H9 (cell line): ENCODE data around the gene GOLGA6A. TPM values are rescaled to one million over a fixed set of nuclear protein-coding genes. Genes with fewer than 3 reads are reported as not detected.

ENCODE experiments used
- DNase-seq: peaks from one replicate; pipeline ENCODE4 v3.0.0-alpha.2; 2017
- H2AFZ ChIP-seq: one replicate; pipeline ENCODE4 v1.6.1; 2013; ENCODE audit warnings: mild to moderate bottlenecking, low read length, control low read depth, moderate library complexity
- H2AK5ac ChIP-seq: 2 replicates; pipeline ENCODE4 v1.6.1; 2013; ENCODE audit warnings: low read length, control low read depth, mixed read lengths; ENCODE audit not compliant: insufficient read length
- H2BK120ac ChIP-seq: one replicate; pipeline ENCODE4 v1.6.1; 2013; ENCODE audit warnings: low read depth, mild to moderate bottlenecking, low read length, control low read depth, inconsistent platforms; ENCODE audit not compliant: poor library complexity, severe bottlenecking
- H2BK12ac ChIP-seq: 2 replicates; pipeline ENCODE4 v1.6.1; 2013; ENCODE audit warnings: low read length, control low read depth, mixed read lengths, low read depth; ENCODE audit not compliant: insufficient read length
- H2BK15ac ChIP-seq: 2 replicates; pipeline ENCODE4 v1.6.1; 2013; ENCODE audit warnings: low read depth, low read length, control low read depth
- H2BK20ac ChIP-seq: one replicate; pipeline ENCODE4 v1.6.1; 2013; ENCODE audit warnings: low read depth, mild to moderate bottlenecking, low read length, control low read depth, inconsistent platforms; ENCODE audit not compliant: poor library complexity, severe bottlenecking
- H2BK5ac ChIP-seq: 2 replicates; pipeline ENCODE4 v1.6.1; 2013; ENCODE audit warnings: low read length, control low read depth, mixed read lengths; ENCODE audit not compliant: insufficient read length
- H3K14ac ChIP-seq: 2 replicates; pipeline ENCODE4 v1.6.1; 2013; ENCODE audit warnings: low read length, control low read depth; ENCODE audit not compliant: insufficient read depth
- H3K18ac ChIP-seq: 2 replicates; pipeline ENCODE4 v1.6.1; 2013; ENCODE audit warnings: low read depth, mild to moderate bottlenecking, mixed read lengths, low read length, control low read depth; ENCODE audit not compliant: insufficient read length
- H3K23ac ChIP-seq: 2 replicates; pipeline ENCODE4 v1.6.1; 2013; ENCODE audit warnings: low read length, control low read depth, mixed read lengths, low read depth; ENCODE audit not compliant: insufficient read length
- H3K23me2 ChIP-seq: 2 replicates; pipeline ENCODE4 v1.6.1; 2013; ENCODE audit warnings: low read depth, mild to moderate bottlenecking, mixed read lengths, low read length, control low read depth; ENCODE audit not compliant: insufficient read length, poor library complexity, severe bottlenecking
- H3K27ac ChIP-seq: 2 replicates; pipeline ENCODE4 v1.5.1; 2013; ENCODE audit warnings: low read length, control low read depth, mixed read lengths, low read depth; ENCODE audit not compliant: insufficient read length
- H3K27me3 ChIP-seq: 2 replicates; pipeline ENCODE4 v1.6.1; 2013; ENCODE audit warnings: low read length, control low read depth, inconsistent platforms; ENCODE audit not compliant: insufficient read depth
- H3K4ac ChIP-seq: 2 replicates; pipeline ENCODE4 v1.6.1; 2013; ENCODE audit warnings: low read depth, mild to moderate bottlenecking, control low read depth, inconsistent platforms, low read length, moderate library complexity
- H3K4me1 ChIP-seq: 2 replicates; pipeline ENCODE4 v1.6.1; 2013; ENCODE audit warnings: low read length, control low read depth, inconsistent platforms; ENCODE audit not compliant: insufficient read depth
- H3K4me2 ChIP-seq: 2 replicates; pipeline ENCODE4 v1.6.1; 2013; ENCODE audit warnings: low read length, control low read depth, mixed read lengths; ENCODE audit not compliant: insufficient read length, insufficient read depth
- H3K56ac ChIP-seq: 2 replicates; pipeline ENCODE4 v1.6.1; 2013; ENCODE audit warnings: low read depth, mild to moderate bottlenecking, mixed read lengths, low read length, control low read depth; ENCODE audit not compliant: insufficient read length
- H3K79me1 ChIP-seq: 2 replicates; pipeline ENCODE4 v1.6.1; 2013; ENCODE audit warnings: low read depth, mild to moderate bottlenecking, moderate library complexity, low read length, control low read depth, inconsistent platforms; ENCODE audit not compliant: insufficient read depth, poor library complexity, severe bottlenecking
- H3K79me2 ChIP-seq: 2 replicates; pipeline ENCODE4 v1.6.1; 2013; ENCODE audit warnings: low read length, control low read depth, inconsistent platforms; ENCODE audit not compliant: insufficient read depth
- H3K9ac ChIP-seq: 2 replicates; pipeline ENCODE4 v1.6.1; 2013; ENCODE audit warnings: low read length, control low read depth, mixed read lengths; ENCODE audit not compliant: insufficient read length; ENCODE audit errors: extremely low read depth
- H3K9me3 ChIP-seq: one replicate; pipeline ENCODE4 v1.6.1; 2013; ENCODE audit warnings: low read depth, low read length, inconsistent platforms; ENCODE audit not compliant: control insufficient read depth
- H3T11ph ChIP-seq: one replicate; pipeline ENCODE4 v1.6.1; 2013; ENCODE audit warnings: mild to moderate bottlenecking, low read length, control low read depth, inconsistent platforms
- H4K20me1 ChIP-seq: one replicate; pipeline ENCODE4 v1.6.1; 2013; ENCODE audit not compliant: control insufficient read depth, insufficient read length, insufficient read depth
- H4K5ac ChIP-seq: 2 replicates; pipeline ENCODE4 v1.6.1; 2013; ENCODE audit warnings: low read depth, mild to moderate bottlenecking, mixed read lengths, low read length, control low read depth; ENCODE audit not compliant: insufficient read length
- H4K8ac ChIP-seq: replicated peaks from 2 replicates; pipeline ENCODE4 v1.6.1; 2013; ENCODE audit warnings: low read length, control low read depth, mixed read lengths, low read depth; ENCODE audit not compliant: insufficient read length
- H4K91ac ChIP-seq: 2 replicates; pipeline ENCODE4 v1.6.1; 2013; ENCODE audit warnings: low read depth, mild to moderate bottlenecking, moderate library complexity, mixed read lengths, low read length, control low read depth; ENCODE audit not compliant: insufficient read length
- H3K27ac Mint-ChIP-seq, 3 experiments: 2 replicates in 2 of 3; 3 replicates in 1 of 3; pipeline ENCODE4 v1.8.0; 2020 to 2021; ENCODE audit warnings: mixed read lengths in 3 of 3, mild to moderate bottlenecking in 1 of 3, moderate library complexity in 1 of 3
- H3K27me3 Mint-ChIP-seq: 2 replicates; pipeline ENCODE4 v1.8.0; 2021; ENCODE audit warnings: low read depth, mild to moderate bottlenecking, moderate library complexity, mixed read lengths
- H3K36me3 Mint-ChIP-seq, 3 experiments: 2 replicates in 2 of 3; 3 replicates in 1 of 3; pipeline ENCODE4 v1.8.0; 2020 to 2021; ENCODE audit warnings: low read depth in 3 of 3, mixed read lengths in 3 of 3; ENCODE audit not compliant: insufficient read depth in 1 of 3
- H3K4me1 Mint-ChIP-seq, 2 experiments: 2 replicates each; pipeline ENCODE4 v1.8.0; 2020; ENCODE audit warnings: mixed read lengths in 2 of 2
- H3K4me3 Mint-ChIP-seq, 2 experiments: 2 replicates in 1 of 2; 3 replicates in 1 of 2; pipeline ENCODE4 v1.8.0; 2020 to 2021; ENCODE audit warnings: mild to moderate bottlenecking in 2 of 2, mixed read lengths in 2 of 2, moderate library complexity in 1 of 2
- H3K9me3 Mint-ChIP-seq, 2 experiments: 2 replicates in 1 of 2; 3 replicates in 1 of 2; pipeline ENCODE4 v1.8.0; 2020; ENCODE audit warnings: mild to moderate bottlenecking in 2 of 2, mixed read lengths in 2 of 2, moderate library complexity in 1 of 2
- WGBS: extraction: QIAGEN DNeasy Blood & Tissue Kit; methylation state at CpG from one replicate; pipeline ENCODE4 v1.1.7; 2013; ENCODE audit warnings: missing lambda C conversion rate, low lambda C conversion rate, mixed read lengths; ENCODE audit not compliant: insufficient read length; ENCODE audit errors: extremely low coverage; 5-methylcytosine and 5-hydroxymethylcytosine counted together
- total RNA-seq: library from RNA; stranded (reverse); gene quantifications from 2 replicates; pipeline ENCODE4 v1.2.1, GENCODE V29; 2021
- TF ChIP-seq, protein P1 (sequence below): fragments of 200-600 bp; sonication (generic); conservative IDR thresholded peaks from 3 replicates; pipeline ENCODE4 v1.8.0; 2021; ENCODE audit warnings: antibody characterized with exemption, mild to moderate bottlenecking

The GOLGA6A gene
- total RNA-seq, 1 experiment from 2014 or later, result 0.72 TPM

DNA sequence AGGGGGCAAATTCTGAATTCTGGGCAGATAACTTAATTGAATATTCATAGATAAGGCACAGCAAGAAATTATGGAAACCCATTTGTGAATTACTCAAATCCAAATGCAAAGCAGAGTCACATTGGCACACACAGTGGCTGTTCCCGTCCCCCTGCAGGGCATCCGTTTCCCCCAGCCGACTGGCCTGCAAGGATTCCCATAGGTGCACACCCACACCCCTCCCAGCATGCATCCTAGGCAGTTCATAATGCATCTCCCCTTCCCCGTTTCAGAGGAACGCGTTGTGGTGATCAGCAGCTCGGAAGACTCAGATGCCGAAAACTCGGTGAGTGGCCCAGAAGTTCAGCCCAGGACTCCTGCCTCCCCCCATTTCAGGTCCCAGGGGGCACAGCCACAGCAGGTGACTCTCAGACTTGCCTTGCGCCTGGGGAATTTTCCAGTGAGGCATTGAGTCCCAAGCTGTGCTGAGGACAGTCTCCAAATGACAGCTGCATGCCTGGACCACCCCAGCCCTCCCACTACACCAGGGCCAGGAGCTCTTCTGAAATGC, 48.1 kb downstream of the GOLGA6A start:
- no peaks in the 10 kb centered on the region for H3K23me2 ChIP-seq
- no peak overlapping the region for H2BK5ac ChIP-seq
- H3K56ac ChIP-seq, result no peak overlapping the region
- no peaks in the 10 kb centered on the region for H3K79me1 ChIP-seq
- no peak for DNase-seq
- H4K20me1 ChIP-seq, result no peaks in the 10 kb centered on the region
- H3K36me3 Mint-ChIP-seq, result peaks cover 6 to 16% (median 13%) of the 10 kb centered on the region in 3 experiments
- TF ChIP-seq, protein P1, sequence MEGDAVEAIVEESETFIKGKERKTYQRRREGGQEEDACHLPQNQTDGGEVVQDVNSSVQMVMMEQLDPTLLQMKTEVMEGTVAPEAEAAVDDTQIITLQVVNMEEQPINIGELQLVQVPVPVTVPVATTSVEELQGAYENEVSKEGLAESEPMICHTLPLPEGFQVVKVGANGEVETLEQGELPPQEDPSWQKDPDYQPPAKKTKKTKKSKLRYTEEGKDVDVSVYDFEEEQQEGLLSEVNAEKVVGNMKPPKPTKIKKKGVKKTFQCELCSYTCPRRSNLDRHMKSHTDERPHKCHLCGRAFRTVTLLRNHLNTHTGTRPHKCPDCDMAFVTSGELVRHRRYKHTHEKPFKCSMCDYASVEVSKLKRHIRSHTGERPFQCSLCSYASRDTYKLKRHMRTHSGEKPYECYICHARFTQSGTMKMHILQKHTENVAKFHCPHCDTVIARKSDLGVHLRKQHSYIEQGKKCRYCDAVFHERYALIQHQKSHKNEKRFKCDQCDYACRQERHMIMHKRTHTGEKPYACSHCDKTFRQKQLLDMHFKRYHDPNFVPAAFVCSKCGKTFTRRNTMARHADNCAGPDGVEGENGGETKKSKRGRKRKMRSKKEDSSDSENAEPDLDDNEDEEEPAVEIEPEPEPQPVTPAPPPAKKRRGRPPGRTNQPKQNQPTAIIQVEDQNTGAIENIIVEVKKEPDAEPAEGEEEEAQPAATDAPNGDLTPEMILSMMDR, result no peak
- H2BK12ac ChIP-seq, result no peak overlapping the region
- no peak overlapping the region for H3K4ac ChIP-seq
- H3K4me3 Mint-ChIP-seq, result no peak overlapping the region
- no peak overlapping the region for H2BK15ac ChIP-seq
- no peaks in the 10 kb centered on the region for H3K27me3 ChIP-seq
- H3K4me1 Mint-ChIP-seq, result peaks cover 18 to 27% of the 10 kb centered on the region in 2 experiments
- no peak overlapping the region for H2BK120ac ChIP-seq
- H3T11ph ChIP-seq, result no peak overlapping the region
- no peak overlapping the region for H4K91ac ChIP-seq
- H2BK20ac ChIP-seq, result no peak overlapping the region
- no peak overlapping the region for H3K23ac ChIP-seq
- no peaks in the 10 kb centered on the region; a peak in 1 of 5 replicates for H3K9me3 Mint-ChIP-seq
- no peak overlapping the region for H2AFZ ChIP-seq
- H3K79me2 ChIP-seq, result no peaks in the 10 kb centered on the region
- no peaks in the 10 kb centered on the region for H3K9me3 ChIP-seq
- no peak overlapping the region for H3K27ac ChIP-seq
- H3K4me2 ChIP-seq, result no peak overlapping the region
- H3K18ac ChIP-seq, result no peak overlapping the region
- H3K27me3 Mint-ChIP-seq, result no peaks in the 10 kb centered on the region
- no peak overlapping the region for H4K5ac ChIP-seq
- WGBS, result no CpG with 5 or more reads among the region's 10 CpGs
- H2AK5ac ChIP-seq, result no peak overlapping the region
- H3K27ac Mint-ChIP-seq, result no peak overlapping the region
- peaks cover 3% of the 10 kb centered on the region; the same call in 1 of the 2 replicates for H3K4me1 ChIP-seq
- H3K9ac ChIP-seq, result no peak overlapping the region
- no peak overlapping the region for H3K14ac ChIP-seq
- H4K8ac ChIP-seq, result no peak overlapping the region
